GM19043 (cell line): ENCODE data around the gene CNTN4.

Experiments
- ATAC-seq: cut with Tn5 transposase; IDR thresholded peaks from one replicate; pipeline ENCODE4 v1.9.1; 2021; ENCODE audit warnings: low read depth; ENCODE audit not compliant: unreplicated experiment

Gene CNTN4

GRCh38 chr3:2656806-2657777 lies 558.4 kb downstream of the CNTN4 start:
- no peak for ATAC-seq

DNA sequence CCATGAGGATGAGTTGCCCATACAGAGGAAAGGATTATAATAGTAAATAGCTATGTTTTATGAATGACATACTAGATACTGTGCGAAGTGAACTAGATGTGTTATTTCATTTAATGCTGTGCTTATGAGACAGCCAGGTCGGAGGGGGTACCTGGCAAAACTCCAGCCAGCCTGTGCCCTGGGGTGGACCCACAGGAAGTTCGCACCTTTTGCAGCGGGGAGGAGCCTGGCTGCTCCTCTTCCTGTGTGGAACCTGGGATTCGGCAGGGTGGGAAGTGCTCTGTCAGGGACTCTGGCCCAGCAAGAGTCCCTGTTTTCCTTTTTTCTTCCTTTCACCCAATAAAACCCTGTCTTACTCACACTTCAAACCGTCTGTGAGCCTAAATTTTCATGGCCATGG lies 559.3 kb downstream of the CNTN4 start:
- ATAC-seq, result no peak

- ATAC-seq, result no peak
Observed at GRCh38 chr3:2659896-2660295, 561.2 kb downstream of the CNTN4 start.

- ATAC-seq, result no peak
Observed at GRCh38 chr3:2661078-2661477, 562.4 kb downstream of the CNTN4 start.

- no peak for ATAC-seq
Observed at GRCh38 chr3:2677501-2677900, 578.8 kb downstream of the CNTN4 start.

DNA sequence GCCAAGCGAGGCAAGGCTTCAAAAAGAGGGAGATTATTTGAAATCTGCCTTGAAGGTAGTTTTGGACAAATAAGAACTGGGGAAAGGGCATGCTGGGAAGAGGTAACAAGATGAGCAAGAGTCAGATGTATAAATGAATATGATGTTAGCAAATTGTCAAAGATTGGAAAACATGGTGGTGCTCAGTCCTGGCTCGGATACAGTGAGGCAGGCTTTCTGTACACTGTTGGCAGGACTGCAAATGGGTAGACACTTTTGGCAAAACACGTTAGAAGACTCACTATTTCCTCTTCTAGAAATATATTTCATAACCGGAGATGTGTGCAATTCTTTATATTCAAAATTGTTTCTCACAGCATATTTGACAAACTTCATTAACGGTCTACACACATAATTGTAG lies 581.6 kb downstream of the CNTN4 start:
- no peak for ATAC-seq

DNA sequence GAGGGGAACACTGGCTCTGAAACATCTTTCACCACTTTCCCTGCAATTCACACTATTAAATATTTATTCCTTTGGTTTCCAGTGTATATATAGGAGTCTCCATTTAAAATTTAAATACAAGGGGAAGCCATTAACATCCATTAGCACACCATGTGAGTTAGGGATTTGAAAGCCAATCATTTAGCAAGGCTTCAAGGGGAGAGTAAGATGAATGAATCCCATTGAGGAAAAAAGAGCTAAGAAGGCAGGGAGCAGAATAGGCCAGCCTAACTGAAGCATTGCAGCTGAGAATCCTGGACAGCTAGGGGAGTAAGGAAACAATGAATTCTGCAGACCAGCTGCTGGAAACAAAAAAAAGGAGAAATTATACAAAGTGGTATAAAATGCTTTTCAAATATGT lies 585.4 kb downstream of the CNTN4 start:
- ATAC-seq, result no peak

GRCh38 chr3:2686816-2687502 lies 588.3 kb downstream of the CNTN4 start:
- ATAC-seq, result no peak

- ATAC-seq, result no peak
Observed at GRCh38 chr3:2697589-2697988, 598.9 kb downstream of the CNTN4 start.

GRCh38 chr3:2701471-2701870 lies 602.8 kb downstream of the CNTN4 start:
- ATAC-seq, result no peak

GRCh38 chr3:2706144-2706835 lies 607.6 kb downstream of the CNTN4 start:
- no peak for ATAC-seq

DNA sequence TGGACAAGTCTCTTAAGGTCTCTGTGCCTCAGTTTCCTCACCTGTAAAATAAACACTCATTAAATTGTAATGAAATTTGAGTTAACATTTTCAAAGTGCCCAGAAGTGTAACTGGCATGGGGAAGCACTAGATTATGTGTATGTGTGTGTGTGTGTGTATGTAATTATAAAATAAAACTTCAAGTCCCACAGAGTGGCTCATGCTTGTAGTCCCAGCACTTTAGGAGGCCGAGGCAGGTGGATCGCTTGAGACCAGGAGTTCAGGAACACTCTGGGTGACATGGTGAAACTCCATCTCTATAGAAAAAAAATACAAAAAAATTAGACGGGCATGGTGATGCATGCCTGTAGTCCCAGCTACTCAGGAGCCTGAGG lies 608.2 kb downstream of the CNTN4 start:
- ATAC-seq, result no peak

GRCh38 chr3:2711081-2711480 lies 612.4 kb downstream of the CNTN4 start:
- ATAC-seq, result no peak

DNA sequence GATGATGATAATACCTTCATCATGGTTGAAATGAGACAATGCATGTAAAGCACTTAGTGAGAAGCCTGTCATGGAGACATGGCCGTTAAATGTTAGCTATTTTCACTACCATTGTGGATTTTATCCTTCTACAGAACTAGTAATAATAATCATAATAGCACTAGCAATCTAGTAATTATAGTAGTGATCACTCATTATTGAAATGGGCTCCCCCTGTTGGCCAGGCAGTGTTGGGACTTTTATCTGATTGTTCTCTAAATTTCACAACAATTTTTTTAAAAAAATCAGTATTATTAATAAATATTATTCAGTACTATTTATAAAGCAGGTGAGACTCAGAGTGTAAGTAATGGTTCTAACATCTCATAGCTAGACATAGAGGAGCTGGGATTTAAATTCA lies 615.3 kb downstream of the CNTN4 start:
- ATAC-seq, result no peak

GRCh38 chr3:2714834-2715233 lies 616.2 kb downstream of the CNTN4 start:
- ATAC-seq, result no peak

DNA sequence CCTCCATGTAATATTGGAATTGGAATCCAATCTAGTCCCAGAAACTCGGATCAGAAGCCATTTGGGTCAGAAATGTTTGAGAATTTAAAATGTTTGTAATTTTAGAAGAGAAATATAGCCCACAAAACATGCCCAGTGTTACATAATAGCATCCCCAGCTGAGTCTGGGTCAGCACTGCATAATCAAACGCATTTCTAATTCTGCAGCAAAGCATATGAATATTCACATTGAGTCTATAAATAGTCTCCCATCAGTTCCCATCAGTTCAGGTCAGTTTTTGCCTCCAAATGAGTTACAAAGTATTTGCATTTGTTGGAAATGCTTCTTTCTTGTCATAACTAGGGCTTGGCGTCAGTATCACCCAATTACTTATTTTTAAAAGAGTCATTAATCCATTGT lies 628.4 kb downstream of the CNTN4 start:
- ATAC-seq, result no peak

- ATAC-seq, result no peak
Observed at GRCh38 chr3:2727610-2728318, 629.1 kb downstream of the CNTN4 start.

DNA sequence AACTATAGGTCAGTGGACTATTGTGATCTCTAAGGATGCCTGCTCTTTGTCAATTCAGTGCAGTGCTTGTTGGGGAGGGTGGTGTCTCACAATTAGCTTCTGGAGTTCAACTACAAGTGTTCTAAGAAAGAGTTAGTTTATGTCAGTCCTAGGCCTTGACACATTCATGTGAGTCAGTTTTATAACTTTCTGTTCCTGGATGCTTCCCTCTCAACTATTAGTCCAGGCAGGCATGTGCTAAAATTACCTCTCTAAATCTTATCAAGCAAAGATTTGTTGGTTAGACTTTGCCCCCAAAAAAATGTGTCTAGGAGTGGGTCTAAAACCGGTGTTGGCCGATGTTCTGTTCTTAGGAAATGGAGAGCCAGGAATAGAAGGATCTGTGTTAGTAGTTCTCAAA lies 633.2 kb downstream of the CNTN4 start:
- ATAC-seq, result no peak

DNA sequence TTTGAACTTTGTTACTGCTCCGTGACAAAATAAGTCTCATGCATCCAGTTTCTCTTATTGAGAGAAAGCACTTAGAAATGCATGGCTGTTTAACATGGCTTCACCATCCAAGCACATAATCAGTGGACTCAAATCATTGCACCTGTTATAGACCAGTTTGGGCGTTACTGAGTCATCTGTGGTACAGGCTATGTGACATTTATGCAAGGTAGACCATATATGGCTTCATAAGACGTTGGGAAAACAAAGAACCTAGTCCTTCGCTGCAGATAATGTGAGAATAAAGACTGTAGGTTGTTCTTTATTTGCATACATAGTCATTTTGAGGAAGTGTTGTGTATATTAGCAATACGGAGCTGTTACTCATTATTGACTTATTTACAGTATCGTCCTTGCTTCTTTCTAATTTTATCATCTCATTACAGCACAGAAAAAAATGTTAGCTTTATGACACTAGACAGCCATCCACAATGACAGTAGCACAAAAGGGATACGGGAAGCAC lies 636.8 kb downstream of the CNTN4 start:
- ATAC-seq, result no peak

GRCh38 chr3:2741516-2741915 lies 642.9 kb downstream of the CNTN4 start:
- no peak for ATAC-seq
